GM21360 (cell line): Measurements from ENCODE around the gene SAA4.
A peak's percentile ranks its signal among the peaks of the same experiment; 100 is the strongest.
"Not testable (repeated sequence)": the region's sequence is repeated elsewhere in the genome, so short reads cannot be mapped to it uniquely, and the experiment has no call there.

Experiments used
- ATAC-seq: cut with Tn5 transposase; IDR thresholded peaks from one replicate; pipeline ENCODE4 v1.9.1; 2021; ENCODE audit warnings: mild to moderate bottlenecking, moderate library complexity; ENCODE audit not compliant: unreplicated experiment

The SAA4 gene

GRCh38 chr11:18236664-18237356 is at the start of gene SAA4:
Gene SAA4, minus strand, starts transcription at chr11:18236802. Its CDS starts 876 bp downstream, at chr11:18235926.
- no peak for ATAC-seq

- no peak for ATAC-seq
These were observed 49.2 kb upstream of the SAA4 start for GRCh38 chr11:18285841-18286240.

GRCh38 chr11:18282626-18283025 is 46.0 kb upstream of the SAA4 start:
- no peak for ATAC-seq

- ATAC-seq = peak; percentile 85
These were observed 43.9 kb upstream of the SAA4 start for GRCh38 chr11:18280438-18281045.

- no peak for ATAC-seq
These were observed 41.1 kb upstream of the SAA4 start for GRCh38 chr11:18277565-18278271.

- ATAC-seq = no peak
These were observed 34.6 kb upstream of the SAA4 start for GRCh38 chr11:18271206-18271605.

- no peak for ATAC-seq
These were observed 33.5 kb upstream of the SAA4 start for GRCh38 chr11:18270102-18270501.

- ATAC-seq = not testable (repeated sequence)
These were observed 32.6 kb upstream of the SAA4 start for GRCh38 chr11:18269252-18269651.

- peak; percentile 52 for ATAC-seq
These were observed 30.9 kb upstream of the SAA4 start for GRCh38 chr11:18267335-18268133.

GRCh38 chr11:18265949-18266348 is 29.3 kb upstream of the SAA4 start, which contains the start of gene SAA1:
Gene SAA1, plus strand, starts transcription at chr11:18266264. Its CDS starts 624 bp downstream, at chr11:18266888.
- ATAC-seq = no peak

GRCh38 chr11:18264677-18265555 is 28.3 kb upstream of the SAA4 start:
- ATAC-seq = no peak

- peak; percentile 40 for ATAC-seq
These were observed 27.4 kb upstream of the SAA4 start for GRCh38 chr11:18264035-18264434.

- ATAC-seq = not testable (repeated sequence)
These were observed 26.2 kb upstream of the SAA4 start for GRCh38 chr11:18262681-18263350.

- no peak for ATAC-seq
These were observed 25.1 kb upstream of the SAA4 start for GRCh38 chr11:18261721-18262120.

GRCh38 chr11:18259259-18259658 is 22.7 kb upstream of the SAA4 start:
- ATAC-seq = no peak

GRCh38 chr11:18254781-18255361 is 18.3 kb upstream of the SAA4 start:
- no peak for ATAC-seq

GRCh38 chr11:18253778-18254338 is 17.3 kb upstream of the SAA4 start:
- no peak for ATAC-seq

- ATAC-seq = no peak
These were observed 16.6 kb upstream of the SAA4 start for GRCh38 chr11:18253233-18253632.

GRCh38 chr11:18248561-18248960 is 12.0 kb upstream of the SAA4 start, which contains the start of gene SAA2:
Gene SAA2, minus strand, starts transcription at chr11:18248668. Its CDS starts 657 bp downstream, at chr11:18248011.
- ATAC-seq = no peak
